ENCODE results near the gene FBXW11. TPM values are rescaled to one million over a fixed set of nuclear protein-coding genes. Genes with fewer than 3 reads are reported as not detected.

FBXW11 gene
- polyA plus RNA-seq, 1 experiment, result 77.1 TPM

GRCh38 chr5:171848486-171848885 is 158.0 kb downstream of the FBXW11 start:
- no peaks in the 10 kb centered on the region; the same call in 1 of the 2 replicates for H3K9me3 ChIP-seq (ENCODE audit: control insufficient read depth, insufficient read depth, low read length)
- POLR2A ChIA-PET, result no interaction called here
- H3K27me3 ChIP-seq (ENCODE audit: control insufficient read depth, insufficient read depth, low read length), result no peaks in the 10 kb centered on the region
- no peak overlapping the region for H3K27ac ChIP-seq (ENCODE audit: low read depth, low read length)
- no peak overlapping the region for H3K4me3 ChIP-seq (ENCODE audit: low read depth, low read length)
- TF ChIP-seq, protein P1, sequence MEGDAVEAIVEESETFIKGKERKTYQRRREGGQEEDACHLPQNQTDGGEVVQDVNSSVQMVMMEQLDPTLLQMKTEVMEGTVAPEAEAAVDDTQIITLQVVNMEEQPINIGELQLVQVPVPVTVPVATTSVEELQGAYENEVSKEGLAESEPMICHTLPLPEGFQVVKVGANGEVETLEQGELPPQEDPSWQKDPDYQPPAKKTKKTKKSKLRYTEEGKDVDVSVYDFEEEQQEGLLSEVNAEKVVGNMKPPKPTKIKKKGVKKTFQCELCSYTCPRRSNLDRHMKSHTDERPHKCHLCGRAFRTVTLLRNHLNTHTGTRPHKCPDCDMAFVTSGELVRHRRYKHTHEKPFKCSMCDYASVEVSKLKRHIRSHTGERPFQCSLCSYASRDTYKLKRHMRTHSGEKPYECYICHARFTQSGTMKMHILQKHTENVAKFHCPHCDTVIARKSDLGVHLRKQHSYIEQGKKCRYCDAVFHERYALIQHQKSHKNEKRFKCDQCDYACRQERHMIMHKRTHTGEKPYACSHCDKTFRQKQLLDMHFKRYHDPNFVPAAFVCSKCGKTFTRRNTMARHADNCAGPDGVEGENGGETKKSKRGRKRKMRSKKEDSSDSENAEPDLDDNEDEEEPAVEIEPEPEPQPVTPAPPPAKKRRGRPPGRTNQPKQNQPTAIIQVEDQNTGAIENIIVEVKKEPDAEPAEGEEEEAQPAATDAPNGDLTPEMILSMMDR (IDR thresholded peaks at IDR 0.05; ENCODE audit: low read depth, low read length), result no peak
- no peak for DNase-seq (ENCODE audit: low read depth, low spot score)
- CTCF ChIA-PET, result interaction anchor here (0.7 kb wide), 1 partner anchor 216 kb away, joined by 4 read pairs; no protein-coding TSS in a partner anchor

- Histone ChIP-seq H3K27ac (ENCODE audit: low read depth, low read length) (no peak overlapping the region), H3K4me3 (ENCODE audit: low read depth, low read length) (no peak overlapping the region), H3K27me3 (ENCODE audit: control insufficient read depth, insufficient read depth, low read length) (no peaks in the 10 kb centered on the region), H3K9me3 (ENCODE audit: control insufficient read depth, insufficient read depth, low read length) (no peaks in the 10 kb centered on the region; the same call in 1 of the 2 replicates)
- no peak for DNase-seq (ENCODE audit: low read depth, low spot score)
- CTCF ChIA-PET, result interaction anchor here (1.3 kb wide), 1 partner anchor 429 kb away, joined by 3 read pairs; the partner anchor contains the start of gene FGF18
- POLR2A ChIA-PET, result no interaction called here
- TF ChIP-seq, protein P1 (IDR thresholded peaks at IDR 0.05; ENCODE audit: low read depth, low read length), result no peak
These were observed 158.4 kb downstream of the FBXW11 start for GRCh38 chr5:171848006-171848405.

GRCh38 chr5:171847026-171847425 is 159.4 kb downstream of the FBXW11 start:
- Histone ChIP-seq H3K27ac (ENCODE audit: low read depth, low read length) (no peak overlapping the region), H3K4me3 (ENCODE audit: low read depth, low read length) (no peak overlapping the region), H3K9me3 (ENCODE audit: control insufficient read depth, insufficient read depth, low read length) (no peaks in the 10 kb centered on the region; the same call in 1 of the 2 replicates), H3K27me3 (ENCODE audit: control insufficient read depth, insufficient read depth, low read length) (no peaks in the 10 kb centered on the region)
- CTCF ChIA-PET, result interaction anchor here (1.3 kb wide), 1 partner anchor 428 kb away, joined by 3 read pairs; the partner anchor contains the start of gene FGF18
- TF ChIP-seq, protein P1 (IDR thresholded peaks at IDR 0.05; ENCODE audit: low read depth, low read length), result no peak
- POLR2A ChIA-PET, result no interaction called here
- no peak for DNase-seq (ENCODE audit: low read depth, low spot score)

DNA sequence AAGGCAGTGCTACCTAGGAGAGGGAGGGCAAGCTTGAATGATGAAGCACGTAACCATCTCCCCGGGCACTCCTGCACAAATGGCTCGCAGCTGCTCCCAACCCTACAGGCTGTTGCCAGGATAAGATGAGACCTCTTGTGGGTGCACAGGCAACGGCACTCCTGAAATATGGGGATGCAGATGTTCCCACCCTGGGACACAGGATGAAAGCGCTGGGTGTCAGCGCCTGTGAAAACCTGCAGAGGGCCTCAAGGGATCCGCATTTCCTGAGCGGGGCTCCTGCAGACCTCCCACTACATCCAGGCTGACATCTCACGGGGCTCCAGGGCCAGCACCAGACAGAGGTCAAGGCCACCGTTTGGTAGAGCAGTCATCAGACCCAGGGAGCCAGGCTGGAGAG is 160.1 kb downstream of the FBXW11 start:
- TF ChIP-seq, protein P1 (IDR thresholded peaks at IDR 0.05; ENCODE audit: low read depth, low read length), result no peak
- H3K4me3 ChIP-seq (ENCODE audit: low read depth, low read length), result no peak overlapping the region
- H3K9me3 ChIP-seq (ENCODE audit: control insufficient read depth, insufficient read depth, low read length), result no peaks in the 10 kb centered on the region; the same call in 1 of the 2 replicates
- CTCF ChIA-PET, result interaction anchor here (1.0 kb wide), 1 partner anchor 428 kb away, joined by 4 read pairs; no protein-coding TSS in a partner anchor
- H3K27me3 ChIP-seq (ENCODE audit: control insufficient read depth, insufficient read depth, low read length), result no peaks in the 10 kb centered on the region
- no peak for DNase-seq (ENCODE audit: low read depth, low spot score)
- H3K27ac ChIP-seq (ENCODE audit: low read depth, low read length), result no peak overlapping the region
- POLR2A ChIA-PET, result no interaction called here

- Histone ChIP-seq H3K27ac (ENCODE audit: low read depth, low read length) (no peak overlapping the region), H3K27me3 (ENCODE audit: control insufficient read depth, insufficient read depth, low read length) (no peaks in the 10 kb centered on the region), H3K9me3 (ENCODE audit: control insufficient read depth, insufficient read depth, low read length) (no peaks in the 10 kb centered on the region; the same call in 1 of the 2 replicates), H3K4me3 (ENCODE audit: low read depth, low read length) (no peak overlapping the region)
- TF ChIP-seq, protein P1 (IDR thresholded peaks at IDR 0.05; ENCODE audit: low read depth, low read length), result 0 out of 2 replicates have a peak, but pooled peaks have one; percentile 8
- ChIA-PET POLR2A (no interaction called here), CTCF (interaction anchor here (1.0 kb wide), 1 partner anchor 428 kb away, joined by 4 read pairs; no protein-coding TSS in a partner anchor)
- DNase-seq (ENCODE audit: low read depth, low spot score), result no peak
These were observed 160.6 kb downstream of the FBXW11 start for GRCh38 chr5:171845857-171846256.

Measured in AG04450 (cell line).